ENCODE measurements around the gene BPIFA1. TPM values are rescaled to one million over a fixed set of nuclear protein-coding genes. Genes with fewer than 3 reads are reported as not detected.

Gene BPIFA1
- total and polyA plus RNA-seq, 12 donors, result not detected

DNA sequence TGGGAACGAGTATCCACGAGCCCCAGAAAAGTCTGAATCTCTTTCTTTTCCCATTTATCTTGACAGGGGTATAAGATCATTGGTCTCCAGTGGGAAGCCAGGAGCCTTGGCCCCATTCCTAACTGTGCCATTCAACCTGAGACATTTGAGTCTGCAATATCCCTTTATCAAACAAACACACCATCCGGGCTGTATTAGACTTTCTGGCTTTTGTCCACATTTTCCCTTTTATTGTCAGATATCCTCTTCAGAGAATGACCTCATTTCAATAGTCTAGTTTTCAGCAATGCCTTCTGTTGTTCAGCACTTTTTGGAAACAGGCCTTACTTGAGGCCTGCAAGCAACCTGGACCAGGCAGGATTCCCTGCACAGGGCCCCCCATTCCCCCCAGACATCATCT, 15.7 kb downstream of the BPIFA1 start:
- no peak overlapping the region for H3K4me3 ChIP-seq
- intact Hi-C loops (cut with DNase I), result no loop called here
- peaks cover 0 to 7% (median 0%) of the 10 kb centered on the region in 7 donors for H3K27me3 ChIP-seq
- peaks cover 0 to 5% (median 0%) of the 10 kb centered on the region in 11 donors for H3K9me3 ChIP-seq
- no peak overlapping the region for H3K27ac ChIP-seq
- H3K36me3 ChIP-seq, result no peaks in the 10 kb centered on the region
- no peaks in the 10 kb centered on the region for H3K4me1 ChIP-seq
- WGBS, 2 donors, result 46 to 62% methylated on average over 3 of the region's 3 CpGs
- DNase-seq, result no peak
- TF ChIP-seq, protein P1, sequence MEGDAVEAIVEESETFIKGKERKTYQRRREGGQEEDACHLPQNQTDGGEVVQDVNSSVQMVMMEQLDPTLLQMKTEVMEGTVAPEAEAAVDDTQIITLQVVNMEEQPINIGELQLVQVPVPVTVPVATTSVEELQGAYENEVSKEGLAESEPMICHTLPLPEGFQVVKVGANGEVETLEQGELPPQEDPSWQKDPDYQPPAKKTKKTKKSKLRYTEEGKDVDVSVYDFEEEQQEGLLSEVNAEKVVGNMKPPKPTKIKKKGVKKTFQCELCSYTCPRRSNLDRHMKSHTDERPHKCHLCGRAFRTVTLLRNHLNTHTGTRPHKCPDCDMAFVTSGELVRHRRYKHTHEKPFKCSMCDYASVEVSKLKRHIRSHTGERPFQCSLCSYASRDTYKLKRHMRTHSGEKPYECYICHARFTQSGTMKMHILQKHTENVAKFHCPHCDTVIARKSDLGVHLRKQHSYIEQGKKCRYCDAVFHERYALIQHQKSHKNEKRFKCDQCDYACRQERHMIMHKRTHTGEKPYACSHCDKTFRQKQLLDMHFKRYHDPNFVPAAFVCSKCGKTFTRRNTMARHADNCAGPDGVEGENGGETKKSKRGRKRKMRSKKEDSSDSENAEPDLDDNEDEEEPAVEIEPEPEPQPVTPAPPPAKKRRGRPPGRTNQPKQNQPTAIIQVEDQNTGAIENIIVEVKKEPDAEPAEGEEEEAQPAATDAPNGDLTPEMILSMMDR (IDR thresholded peaks at IDR 0.05), result no peak
- no peak for ATAC-seq

DNA sequence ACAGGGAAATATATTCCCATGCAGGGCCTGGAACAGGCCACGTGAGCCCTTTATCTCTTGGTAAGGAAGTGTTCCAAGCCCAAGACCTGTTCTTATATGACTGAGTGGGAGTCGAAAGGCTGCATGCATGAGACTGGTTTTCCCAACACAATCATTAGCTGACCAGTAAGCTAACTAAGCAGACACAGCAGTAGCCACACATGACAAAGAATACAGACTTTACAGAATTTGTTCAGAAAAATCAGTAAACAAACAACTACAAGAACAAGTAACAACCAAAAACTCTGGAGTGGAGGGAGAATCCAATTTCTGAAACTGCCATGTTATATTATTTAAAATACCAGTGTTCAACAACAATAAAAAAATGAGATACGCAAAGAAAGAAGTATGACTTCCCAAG, 16.7 kb downstream of the BPIFA1 start:
- 63 to 71% methylated on average over 3 of the region's 3 CpGs for WGBS, 2 donors
- ATAC-seq (no peak), DNase-seq (no peak)
- Histone ChIP-seq H3K4me3 (no peak overlapping the region), H3K27ac (no peak overlapping the region), H3K27me3 (peaks cover 0 to 10% (median 0%) of the 10 kb centered on the region in 7 donors), H3K9me3 (peaks cover 0 to 5% (median 0%) of the 10 kb centered on the region in 11 donors), H3K4me1 (no peaks in the 10 kb centered on the region), H3K36me3 (no peaks in the 10 kb centered on the region)
- intact Hi-C loops (cut with DNase I), result no loop called here
- TF ChIP-seq, protein P1 (IDR thresholded peaks at IDR 0.05), result no peak

DNA sequence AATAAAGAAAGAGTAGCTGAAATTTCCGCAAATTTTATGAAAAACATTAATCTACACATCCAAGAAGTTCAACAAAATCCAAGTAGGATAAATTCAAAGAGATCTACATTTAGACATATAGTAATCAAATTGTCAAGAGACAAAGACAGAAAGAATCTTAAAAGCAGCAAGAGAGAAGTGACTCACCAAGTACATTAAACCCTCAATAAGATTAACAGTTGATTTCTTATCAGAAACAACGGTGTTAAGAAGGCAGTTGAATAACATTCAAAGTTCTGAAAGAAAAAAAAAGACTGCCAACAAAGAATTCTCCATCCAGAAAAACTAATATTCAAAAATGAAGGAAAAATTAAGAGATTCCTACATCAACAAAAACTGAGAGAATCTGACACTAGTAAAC, 19.2 kb downstream of the BPIFA1 start:
- Histone ChIP-seq H3K27ac (no peak overlapping the region), H3K9me3 (peaks cover 0 to 5% (median 0%) of the 10 kb centered on the region in 11 donors), H3K27me3 (peaks cover 0 to 12% (median 2%) of the 10 kb centered on the region in 7 donors), H3K4me1 (no peaks in the 10 kb centered on the region), H3K4me3 (no peak overlapping the region), H3K36me3 (no peaks in the 10 kb centered on the region)
- intact Hi-C loops (cut with DNase I), result no loop called here
- DNase-seq (no peak), ATAC-seq (no peak)
- 62 to 64% methylated on average over 2 of the region's 2 CpGs for WGBS, 2 donors
- TF ChIP-seq, protein P1 (IDR thresholded peaks at IDR 0.05), result no peak

DNA sequence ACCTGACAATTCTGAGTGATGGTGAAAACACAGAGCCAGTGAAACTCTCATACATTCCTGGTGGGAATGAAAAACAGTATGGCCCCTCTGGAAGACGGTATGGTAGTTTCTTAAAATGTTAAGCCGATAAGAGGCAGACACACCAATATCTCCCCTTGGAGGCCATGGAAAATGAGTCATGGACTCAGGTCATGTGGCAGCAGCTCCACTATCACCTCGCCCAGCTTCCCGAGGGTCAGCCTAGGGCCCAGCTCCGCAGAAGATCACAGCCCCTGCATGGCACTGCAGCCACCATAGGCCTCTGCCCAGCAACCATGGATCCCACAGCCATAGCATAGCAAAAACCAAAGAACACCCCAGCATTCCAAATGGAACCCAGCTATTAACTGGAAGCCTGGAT, 21.4 kb downstream of the BPIFA1 start:
- intact Hi-C loops (cut with DNase I), result no loop called here
- H3K36me3 ChIP-seq, result no peaks in the 10 kb centered on the region
- TF ChIP-seq, protein P1 (IDR thresholded peaks at IDR 0.05), result no peak
- no peak overlapping the region for H3K4me3 ChIP-seq
- peaks cover 0 to 10% (median 0%) of the 10 kb centered on the region in 11 donors for H3K9me3 ChIP-seq
- H3K27me3 ChIP-seq, result peaks cover 0 to 19% (median 8%) of the 10 kb centered on the region in 7 donors
- peaks cover 0 to 4% (median 0%) of the 10 kb centered on the region in 9 donors for H3K4me1 ChIP-seq
- 56 to 68% methylated on average over 5 of the region's 5 CpGs for WGBS, 2 donors
- DNase-seq, result no peak
- no peak for ATAC-seq
- no peak overlapping the region for H3K27ac ChIP-seq
